GM18951 (cell line): ENCODE measurements around the gene MUC22.
"Not testable (repeated sequence)": the region's sequence is repeated elsewhere in the genome, so short reads cannot be mapped to it uniquely, and the experiment has no call there.

ENCODE experiments used
- POLR2A ChIP-seq: IDR thresholded peaks from 4 replicates; pipeline ENCODE4 v1.6.1; 2011; ENCODE audit warnings: mild to moderate bottlenecking; ENCODE audit not compliant: insufficient read length, insufficient read depth; ENCODE audit errors: extremely low read depth
- in situ Hi-C: fragments of 300-500 bp; cut with MboI; formaldehyde crosslinking; loops from one replicate; pipeline ENCODE4 v1.12.0; 2022; ENCODE audit warnings: low sequenced_read_pairs, mixed read lengths, inconsistent platforms; ENCODE audit not compliant: unreplicated experiment

Gene MUC22

GRCh38 chr6:30981942-30982772 is 28.1 kb upstream of the MUC22 start:
- in situ Hi-C loops, result no loop called here
- TF ChIP-seq POLR2A, result no peak

DNA sequence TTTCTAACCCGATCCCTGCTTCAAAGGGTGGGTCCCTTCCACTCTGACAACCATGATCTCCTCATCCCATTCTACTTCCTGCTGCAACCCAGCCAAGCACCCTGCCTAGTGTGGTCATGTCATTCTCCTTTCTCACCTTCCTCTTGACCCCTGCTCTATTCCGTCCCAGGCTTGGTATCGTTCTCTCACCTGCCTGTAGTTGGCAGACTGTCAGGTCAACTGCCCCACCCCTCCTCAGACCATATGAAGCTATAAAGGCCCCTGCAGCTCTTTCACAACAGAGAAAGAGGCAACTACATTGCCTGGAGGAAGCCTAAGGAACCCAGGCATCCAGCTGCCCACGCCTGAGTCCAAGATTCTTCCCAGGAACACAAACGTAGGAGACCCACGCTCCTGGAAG is 26.8 kb upstream of the MUC22 start, which contains the start of gene MUC21:
TSS of gene MUC21 (plus strand) at position 280 of the 400 bp plus-strand sequence. CDS start 241 bp downstream, outside the sequence.
- in situ Hi-C loops, result no loop called here
- no peak for TF ChIP-seq POLR2A

- TF ChIP-seq POLR2A, result no peak
- in situ Hi-C loops, result no loop called here
These were observed 24.8 kb upstream of the MUC22 start for GRCh38 chr6:30985490-30985889.

DNA sequence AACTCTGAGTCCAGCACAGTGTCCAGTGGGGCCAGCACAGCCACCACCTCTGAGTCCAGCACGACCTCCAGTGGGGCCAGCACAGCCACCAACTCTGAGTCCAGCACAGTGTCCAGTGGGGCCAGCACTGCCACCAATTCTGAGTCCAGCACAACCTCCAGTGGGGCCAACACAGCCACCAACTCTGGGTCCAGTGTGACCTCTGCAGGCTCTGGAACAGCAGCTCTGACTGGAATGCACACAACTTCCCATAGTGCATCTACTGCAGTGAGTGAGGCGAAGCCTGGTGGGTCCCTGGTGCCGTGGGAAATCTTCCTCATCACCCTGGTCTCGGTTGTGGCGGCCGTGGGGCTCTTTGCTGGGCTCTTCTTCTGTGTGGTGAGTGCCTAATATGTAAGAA is 23.0 kb upstream of the MUC22 start:
- no peak for TF ChIP-seq POLR2A
- in situ Hi-C loops, result no loop called here

DNA sequence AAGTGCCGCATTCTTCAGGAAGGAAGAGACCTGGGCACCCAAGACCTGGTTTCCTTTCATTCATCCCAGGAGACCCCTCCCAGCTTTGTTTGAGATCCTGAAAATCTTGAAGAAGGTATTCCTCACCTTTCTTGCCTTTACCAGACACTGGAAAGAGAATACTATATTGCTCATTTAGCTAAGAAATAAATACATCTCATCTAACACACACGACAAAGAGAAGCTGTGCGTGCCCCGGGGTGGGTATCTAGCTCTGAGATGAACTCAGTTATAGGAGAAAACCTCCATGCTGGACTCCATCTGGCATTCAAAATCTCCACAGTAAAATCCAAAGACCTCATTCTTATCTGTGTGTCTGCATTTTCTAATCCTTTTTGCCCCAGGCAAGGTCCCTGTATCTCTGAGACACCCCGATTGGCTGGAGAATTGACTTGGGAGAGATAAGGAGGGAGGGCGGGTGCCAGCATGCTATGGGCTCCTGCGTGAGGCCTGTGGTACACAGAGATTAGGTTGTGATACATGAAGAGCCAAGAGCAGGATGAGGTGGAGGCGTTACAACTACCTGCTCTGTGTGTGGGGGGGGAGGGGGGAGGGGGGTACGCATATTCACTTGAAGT is 22.0 kb upstream of the MUC22 start:
- in situ Hi-C loops, result no loop called here
- no peak for TF ChIP-seq POLR2A

DNA sequence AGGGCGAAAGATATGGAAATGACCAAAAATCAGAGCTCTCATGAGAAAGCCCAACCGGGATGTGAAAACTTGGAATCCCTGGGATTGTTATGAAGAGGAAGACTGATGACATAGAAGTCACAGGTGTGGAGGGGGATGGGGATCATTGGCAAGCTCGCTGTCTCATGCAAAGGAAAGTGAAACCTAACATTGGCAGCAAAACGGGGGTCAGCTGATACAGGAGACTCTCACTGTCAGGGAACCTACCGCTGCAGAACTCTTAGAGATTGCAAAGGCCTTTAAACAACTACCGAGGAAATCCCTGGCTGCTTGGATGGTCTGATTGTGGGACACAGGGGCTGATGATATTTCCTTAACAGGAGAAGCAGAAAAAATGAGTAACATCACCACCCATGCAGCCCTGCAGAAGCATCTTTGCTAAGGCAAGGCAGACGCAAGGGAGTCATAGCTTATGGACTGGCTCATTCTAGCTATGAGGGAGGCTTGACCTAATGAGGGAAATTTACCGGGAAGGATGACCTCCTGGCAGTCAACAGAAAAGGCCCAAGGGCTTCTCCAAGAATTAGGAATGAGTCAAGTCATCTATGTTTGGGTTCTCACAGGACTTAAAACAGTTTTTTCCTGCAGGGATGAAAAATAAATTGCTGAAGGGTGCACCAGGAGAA is 19.7 kb upstream of the MUC22 start:
- TF ChIP-seq POLR2A, result no peak
- in situ Hi-C loops, result no loop called here

- TF ChIP-seq POLR2A, result no peak
- in situ Hi-C loops, result no loop called here
These were observed 18.4 kb upstream of the MUC22 start for GRCh38 chr6:30991891-30992290.

- TF ChIP-seq POLR2A, result no peak
- in situ Hi-C loops, result no loop called here
These were observed 13.0 kb upstream of the MUC22 start for GRCh38 chr6:30997301-30997700.

DNA sequence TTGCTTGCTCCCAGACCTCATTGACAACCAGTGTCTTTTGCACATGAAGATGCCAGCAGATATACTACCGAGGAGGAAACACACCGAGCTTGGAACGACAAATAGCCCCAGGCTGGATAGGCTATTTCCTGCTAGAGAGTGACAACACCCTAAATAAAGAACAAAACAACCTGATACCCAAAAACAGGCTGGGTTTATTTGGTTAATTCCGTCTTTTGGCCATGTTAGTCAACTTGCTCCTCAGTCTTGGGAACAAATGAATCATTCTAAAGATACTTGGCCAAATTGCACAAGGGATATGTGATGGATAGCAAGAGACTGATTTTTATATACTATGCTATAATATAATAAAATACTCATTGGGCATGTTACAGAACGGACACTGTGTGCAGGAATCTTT is 11.5 kb upstream of the MUC22 start:
- in situ Hi-C loops, result no loop called here
- TF ChIP-seq POLR2A, result no peak

GRCh38 chr6:31000067-31000860 is 10.0 kb upstream of the MUC22 start:
- in situ Hi-C loops, result not testable (repeated sequence)

DNA sequence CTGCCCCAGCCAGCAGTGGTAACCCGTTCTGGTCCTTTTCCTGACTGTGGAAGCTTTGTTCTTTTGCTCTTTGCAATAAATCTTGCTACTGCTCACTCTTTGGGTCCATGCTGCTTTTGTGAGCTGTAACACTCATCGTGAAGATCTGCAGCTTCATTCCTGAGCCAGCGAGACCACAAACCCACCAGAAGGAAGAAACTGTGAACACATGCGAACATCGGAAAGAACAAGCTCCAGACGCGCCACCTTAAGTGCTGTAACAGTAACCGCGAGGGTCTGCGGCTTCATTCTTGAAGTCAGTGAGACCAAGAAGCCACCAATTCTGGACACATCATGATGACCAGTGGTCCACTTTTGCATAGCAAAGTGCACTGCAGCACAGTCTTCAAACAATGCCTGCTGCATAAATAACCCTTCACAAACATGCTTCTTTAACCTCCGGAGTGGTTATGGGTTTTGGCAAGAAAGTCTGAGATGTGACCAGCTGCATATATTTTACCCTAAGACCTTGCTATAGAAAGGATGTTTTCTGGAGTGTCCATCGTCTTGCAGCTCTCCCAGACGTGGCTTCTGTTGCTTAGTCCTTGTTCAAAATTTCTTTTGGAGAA is 8.9 kb upstream of the MUC22 start:
- in situ Hi-C loops, result no loop called here
- TF ChIP-seq POLR2A, result no peak

GRCh38 chr6:31002471-31002870 is 7.8 kb upstream of the MUC22 start:
- TF ChIP-seq POLR2A, result no peak
- in situ Hi-C loops, result no loop called here

GRCh38 chr6:31004794-31005193 is 5.5 kb upstream of the MUC22 start:
- in situ Hi-C loops, result no loop called here
- no peak for TF ChIP-seq POLR2A
